Measurements from ENCODE around the gene FBXO47. TPM values are rescaled to one million over a fixed set of nuclear protein-coding genes. Genes with fewer than 3 reads are reported as not detected.
A peak's percentile ranks its signal among the peaks of the same experiment; 100 is the strongest.

The FBXO47 gene
- total and polyA plus RNA-seq, 9 of the 15 experiments (the other 6 are each of a cell fraction or from before 2014, with no cell fraction given) = not detected

- TF ChIP-seq ARID4B (CRISPR knock-in tag; IDR thresholded peaks at IDR 0.05) = no peak
- no peak for TF ChIP-seq YBX1 (IDR thresholded peaks at IDR 0.05)
- TF ChIP-seq ZNF280A (IDR thresholded peaks at IDR 0.05; ENCODE audit: low read depth, partially characterized antibody) = no peak
- TF ChIP-seq ZNF780A (CRISPR knock-in tag; IDR thresholded peaks at IDR 0.05) = 0 out of 2 replicates have a peak, but pooled peaks have one; percentile 49
- TF ChIP-seq IRF9 (tag; IDR thresholded peaks at IDR 0.05) = peak; percentile 97
- TF ChIP-seq TOE1 (IDR thresholded peaks at IDR 0.05; ENCODE audit: borderline replicate concordance) = no peak
- TF ChIP-seq TOE1 (CRISPR knock-in tag; IDR thresholded peaks at IDR 0.05; ENCODE audit: borderline replicate concordance, low read depth) = no peak
- no peak for TF ChIP-seq BRD9 (IDR thresholded peaks at IDR 0.05; ENCODE audit: low read depth, partially characterized antibody)
- 0 out of 2 replicates have a peak, but pooled peaks have one; percentile 58 for TF ChIP-seq THAP7 (CRISPR knock-in tag; IDR thresholded peaks at IDR 0.05)
- TF ChIP-seq TCF15 (CRISPR knock-in tag; IDR thresholded peaks at IDR 0.05) = peak; percentile 98
- TF ChIP-seq ERF (CRISPR knock-in tag; IDR thresholded peaks at IDR 0.05) = peak; percentile 96
- no peak for TF ChIP-seq PHB2 (IDR thresholded peaks at IDR 0.05; ENCODE audit: low read depth)
- no peak for TF ChIP-seq SP2 (IDR thresholded peaks at IDR 0.05; ENCODE audit: extremely low read depth, low read depth, low read length, poor library complexity, severe bottlenecking)
- TF ChIP-seq SMAD1 (IDR thresholded peaks at IDR 0.05; ENCODE audit: low read depth, low read length, partially characterized antibody) = no peak
- no peak for TF ChIP-seq PHF8 (IDR thresholded peaks at IDR 0.05; ENCODE audit: borderline replicate concordance, low read length)
- peak; percentile 99 for TF ChIP-seq SMAD4 (CRISPR knock-in tag; conservative IDR thresholded peaks at IDR 0.05)
- TF ChIP-seq FUS (optimal IDR thresholded peaks at IDR 0.05; ENCODE audit: low read depth, low read length) = no peak
- TF ChIP-seq ZNF12 (CRISPR knock-in tag; IDR thresholded peaks at IDR 0.05) = no peak
- peak; percentile 97 for TF ChIP-seq HIVEP1 (CRISPR knock-in tag; IDR thresholded peaks at IDR 0.05)
- TF ChIP-seq FIP1L1 (IDR thresholded peaks at IDR 0.05; ENCODE audit: low read depth, low read length, poor library complexity, severe bottlenecking) = no peak
Measured at GRCh38 chr17:39014044-39014794, 47.0 kb upstream of the FBXO47 start (continued).

Measured in K562 (cell line).